GM23338 (cell line): ENCODE measurements around the gene ESPL1.

Experiments
- CREB1 ChIP-seq: fragments of 250-450 bp; sonication (Bioruptor Pico); IDR thresholded peaks from 2 replicates; pipeline ENCODE4 v1.5.0; 2020; ENCODE audit warnings: low read depth, mild to moderate bottlenecking, moderate library complexity
- CTCF ChIP-seq, 2 experiments: fragments of 200-600 bp in 1 of 2; sonication (generic) in 1 of 2; conservative IDR thresholded peaks; 2 replicates each; pipeline versions ENCODE4 v1.5.1 to v1.6.1; 2016 to 2017; ENCODE audit warnings: antibody characterized with exemption in 2 of 2, low read depth in 2 of 2, mild to moderate bottlenecking in 2 of 2, moderate library complexity in 1 of 2
- EZH2 ChIP-seq: fragments of 200-600 bp; sonication (generic); IDR thresholded peaks from one replicate; pipeline ENCODE4 v1.8.0; 2017; ENCODE audit warnings: antibody characterized with exemption, mild to moderate bottlenecking, low read depth; ENCODE audit not compliant: unreplicated experiment
- EZH2phosphoT487 ChIP-seq: fragments of 200-600 bp; sonication (generic); IDR thresholded peaks from one replicate; pipeline ENCODE4 v1.8.1; 2018; ENCODE audit warnings: antibody characterized with exemption; ENCODE audit not compliant: unreplicated experiment
- JUNB ChIP-seq: IDR thresholded peaks from one replicate; pipeline ENCODE4 v1.6.1; 2016; ENCODE audit warnings: antibody characterized with exemption; ENCODE audit not compliant: unreplicated experiment
- POLR2AphosphoS5 ChIP-seq: IDR thresholded peaks from 2 replicates; pipeline ENCODE4 v1.6.1; 2016; ENCODE audit warnings: antibody characterized with exemption, low read depth
- STAT1 ChIP-seq: IDR thresholded peaks from one replicate; pipeline ENCODE4 v1.6.1; 2016; ENCODE audit warnings: antibody characterized with exemption; ENCODE audit not compliant: unreplicated experiment
- ZNF331 ChIP-seq: fragments of 250-450 bp; sonication (Bioruptor Pico); IDR thresholded peaks from 2 replicates; pipeline ENCODE4 v1.5.0; 2020; ENCODE audit warnings: low read depth, mild to moderate bottlenecking, moderate library complexity
- ZNF462 ChIP-seq: fragments of 250-450 bp; sonication (Bioruptor Pico); IDR thresholded peaks from 2 replicates; pipeline ENCODE4 v1.5.0; 2020; ENCODE audit warnings: mild to moderate bottlenecking, moderate library complexity
- TF ChIP-seq, protein P1 (sequence below): IDR thresholded peaks from one replicate; pipeline ENCODE4 v1.6.1; 2018; ENCODE audit warnings: antibody characterized with exemption; ENCODE audit not compliant: unreplicated experiment
- TF ChIP-seq, protein P2 (sequence below): IDR thresholded peaks from 2 replicates; pipeline ENCODE4 v1.6.1; 2016; ENCODE audit warnings: antibody characterized with exemption

DNA sequence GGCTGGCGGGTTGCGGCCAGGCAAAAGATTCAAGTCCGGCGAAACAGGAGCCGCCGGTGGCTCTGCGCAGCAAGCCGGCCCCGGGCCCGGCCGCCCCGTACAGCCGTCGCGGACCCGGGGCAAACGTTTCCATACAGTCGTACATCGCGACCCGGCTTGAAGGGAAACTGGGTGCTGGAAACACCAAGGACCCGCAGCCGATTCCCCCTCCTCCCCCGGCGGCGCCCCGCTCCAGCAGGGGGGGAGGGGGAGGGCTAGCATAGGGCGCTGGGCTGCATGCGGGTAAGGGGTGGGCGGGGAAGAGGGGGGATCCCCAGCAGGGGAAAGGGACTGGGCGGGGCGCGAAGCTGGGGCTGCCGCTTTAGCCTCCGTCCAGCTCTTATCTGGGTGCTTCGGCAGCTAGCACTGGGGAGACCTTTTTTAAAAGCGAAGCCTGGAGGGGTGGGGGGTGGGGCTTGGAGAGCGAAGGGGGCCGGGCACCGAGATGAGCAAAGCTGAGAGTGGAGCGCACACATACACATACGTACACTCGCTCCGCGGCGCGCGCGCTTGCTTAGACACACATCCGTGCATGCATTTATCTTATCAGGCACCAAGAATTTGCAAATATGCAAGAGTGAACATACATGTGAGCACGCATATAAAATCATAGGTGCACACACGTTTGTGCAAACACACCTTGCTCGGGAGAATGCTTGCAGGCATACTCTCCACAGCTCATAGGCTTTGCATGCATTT is 48.0 kb upstream of the ESPL1 start:
- no peak for TF ChIP-seq CTCF (conservative IDR thresholded peaks at IDR 0.05; ENCODE audit: low read depth in 2 of 2)
- TF ChIP-seq, protein P1, sequence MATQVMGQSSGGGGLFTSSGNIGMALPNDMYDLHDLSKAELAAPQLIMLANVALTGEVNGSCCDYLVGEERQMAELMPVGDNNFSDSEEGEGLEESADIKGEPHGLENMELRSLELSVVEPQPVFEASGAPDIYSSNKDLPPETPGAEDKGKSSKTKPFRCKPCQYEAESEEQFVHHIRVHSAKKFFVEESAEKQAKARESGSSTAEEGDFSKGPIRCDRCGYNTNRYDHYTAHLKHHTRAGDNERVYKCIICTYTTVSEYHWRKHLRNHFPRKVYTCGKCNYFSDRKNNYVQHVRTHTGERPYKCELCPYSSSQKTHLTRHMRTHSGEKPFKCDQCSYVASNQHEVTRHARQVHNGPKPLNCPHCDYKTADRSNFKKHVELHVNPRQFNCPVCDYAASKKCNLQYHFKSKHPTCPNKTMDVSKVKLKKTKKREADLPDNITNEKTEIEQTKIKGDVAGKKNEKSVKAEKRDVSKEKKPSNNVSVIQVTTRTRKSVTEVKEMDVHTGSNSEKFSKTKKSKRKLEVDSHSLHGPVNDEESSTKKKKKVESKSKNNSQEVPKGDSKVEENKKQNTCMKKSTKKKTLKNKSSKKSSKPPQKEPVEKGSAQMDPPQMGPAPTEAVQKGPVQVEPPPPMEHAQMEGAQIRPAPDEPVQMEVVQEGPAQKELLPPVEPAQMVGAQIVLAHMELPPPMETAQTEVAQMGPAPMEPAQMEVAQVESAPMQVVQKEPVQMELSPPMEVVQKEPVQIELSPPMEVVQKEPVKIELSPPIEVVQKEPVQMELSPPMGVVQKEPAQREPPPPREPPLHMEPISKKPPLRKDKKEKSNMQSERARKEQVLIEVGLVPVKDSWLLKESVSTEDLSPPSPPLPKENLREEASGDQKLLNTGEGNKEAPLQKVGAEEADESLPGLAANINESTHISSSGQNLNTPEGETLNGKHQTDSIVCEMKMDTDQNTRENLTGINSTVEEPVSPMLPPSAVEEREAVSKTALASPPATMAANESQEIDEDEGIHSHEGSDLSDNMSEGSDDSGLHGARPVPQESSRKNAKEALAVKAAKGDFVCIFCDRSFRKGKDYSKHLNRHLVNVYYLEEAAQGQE, result no peak
- TF ChIP-seq POLR2AphosphoS5, result no peak
- TF ChIP-seq, protein P2, sequence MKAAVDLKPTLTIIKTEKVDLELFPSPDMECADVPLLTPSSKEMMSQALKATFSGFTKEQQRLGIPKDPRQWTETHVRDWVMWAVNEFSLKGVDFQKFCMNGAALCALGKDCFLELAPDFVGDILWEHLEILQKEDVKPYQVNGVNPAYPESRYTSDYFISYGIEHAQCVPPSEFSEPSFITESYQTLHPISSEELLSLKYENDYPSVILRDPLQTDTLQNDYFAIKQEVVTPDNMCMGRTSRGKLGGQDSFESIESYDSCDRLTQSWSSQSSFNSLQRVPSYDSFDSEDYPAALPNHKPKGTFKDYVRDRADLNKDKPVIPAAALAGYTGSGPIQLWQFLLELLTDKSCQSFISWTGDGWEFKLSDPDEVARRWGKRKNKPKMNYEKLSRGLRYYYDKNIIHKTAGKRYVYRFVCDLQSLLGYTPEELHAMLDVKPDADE, result no peak
- TF ChIP-seq CREB1 (CRISPR knock-in tag), result no peak
- TF ChIP-seq ZNF331 (CRISPR knock-in tag), result no peak
- no peak for TF ChIP-seq EZH2
- no peak for TF ChIP-seq JUNB
- TF ChIP-seq STAT1, result no peak
- no peak for TF ChIP-seq EZH2phosphoT487
- TF ChIP-seq ZNF462, result no peak
